Gastrocnemius medialis (tissue), 4 donors: ENCODE data around the gene FFAR3.

Experiments used
- CTCF ChIP-seq, 5 experiments: fragments of 450-650 bp in 3 of 5; fragments of 200-600 bp in 2 of 5; sonication (generic) in 2 of 5; IDR thresholded peaks in 4 of 5; conservative IDR thresholded peaks in 1 of 5; 1 replicate in 4 of 5; 2 replicates in 1 of 5; pipeline ENCODE4 v1.5.1; 2016 to 2019; ENCODE audit warnings: antibody characterized with exemption in 5 of 5, mild to moderate bottlenecking in 3 of 5, moderate library complexity in 3 of 5
- POLR2A ChIP-seq, 2 donors: fragments of 450-650 bp; IDR thresholded peaks; one replicate each; pipeline ENCODE4 v1.6.1; 2017; ENCODE audit warnings: antibody characterized with exemption in 2 of 2, mild to moderate bottlenecking in 2 of 2, moderate library complexity in 2 of 2

GRCh38 chr19:35407619-35408018, 49.4 kb downstream of the FFAR3 start:
- TF ChIP-seq CTCF (IDR thresholded peaks at IDR 0.05 in 4 of 5, conservative IDR thresholded peaks at IDR 0.05 in 1 of 5) (no peak), POLR2A (IDR thresholded peaks at IDR 0.05) (no peak)
